ENCODE measurements around the gene ANKRD28.

The ANKRD28 gene

DNA sequence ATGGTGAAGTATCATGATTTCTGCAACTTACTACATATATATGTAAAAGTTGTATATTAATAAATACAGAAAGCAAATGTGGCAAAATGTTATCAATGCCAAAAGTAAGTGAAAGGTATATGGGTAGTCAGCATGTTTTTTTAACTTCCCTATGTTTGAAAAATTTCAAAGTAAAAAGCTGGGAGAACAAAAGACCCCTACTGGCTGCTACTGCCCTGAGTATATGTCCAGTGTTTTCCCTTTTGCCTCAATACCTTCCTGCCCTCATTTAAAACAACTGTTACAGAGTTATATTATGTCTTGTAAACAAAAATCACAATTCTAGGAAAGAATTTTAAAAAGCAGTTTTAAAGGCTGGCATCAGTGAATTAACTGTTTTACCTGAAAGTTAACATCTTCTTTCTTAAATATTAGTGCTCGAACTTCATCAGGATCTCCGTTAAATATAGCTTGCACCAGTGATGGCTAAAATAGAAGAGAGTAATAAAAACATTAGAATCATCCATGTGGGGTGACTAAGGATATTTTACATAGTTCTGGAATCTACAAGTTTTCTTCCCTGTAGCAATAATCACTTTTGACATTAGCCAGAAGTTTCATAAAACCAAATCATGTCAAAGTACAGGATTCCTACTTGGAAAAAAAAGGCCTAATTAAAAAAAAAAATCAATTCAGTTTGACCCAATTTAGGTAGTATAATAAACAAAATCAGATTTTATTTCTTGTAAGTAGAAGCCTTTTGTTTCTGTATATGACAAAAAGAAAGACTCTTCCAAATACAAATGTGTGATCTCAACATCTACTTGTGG is 2.7 kb downstream of the ANKRD28 start:
- H3K9me3 ChIP-seq (replicated peaks; ENCODE audit: insufficient read depth, low read length): no peaks in the 10 kb centered on the region
- TF ChIP-seq EZH2phosphoT487 (IDR thresholded peaks at IDR 0.05; ENCODE audit: low read length): no peak
- TF ChIP-seq EZH2 (optimal IDR thresholded peaks at IDR 0.05; ENCODE audit: low read depth, low read length): no peak
- peak; percentile 20; the same call in 1 of the 2 replicates for TF ChIP-seq CTCF (IDR thresholded peaks at IDR 0.05; ENCODE audit: low read length)
- H3K27ac ChIP-seq (ENCODE audit: low read length): peak overlapping the region; percentile 87
- peak overlapping the region; percentile 51 for H3K4me2 ChIP-seq (ENCODE audit: low read depth, low read length)
- DNase-seq: no peak
- peak overlapping the region; percentile 92 for H3K9ac ChIP-seq (ENCODE audit: low read length)
- peaks cover 43% of the 10 kb centered on the region for H3F3A ChIP-seq (ENCODE audit: insufficient read depth, low read length)
- H3K27me3 ChIP-seq (replicated peaks; ENCODE audit: insufficient read depth, low read length): no peaks in the 10 kb centered on the region
- H3K36me3 ChIP-seq (replicated peaks; ENCODE audit: insufficient read depth, low read length): no peaks in the 10 kb centered on the region
- peaks cover 31% of the 10 kb centered on the region for H3K4me1 ChIP-seq (ENCODE audit: low read length)
- peak overlapping the region; percentile 75 for H3K4me3 ChIP-seq (ENCODE audit: low read length)
- no peaks in the 10 kb centered on the region for H4K20me1 ChIP-seq (ENCODE audit: insufficient read depth, low read length)
- no peak overlapping the region for H2AFZ ChIP-seq (ENCODE audit: low read length)
- H3K9me2 ChIP-seq (replicated peaks; ENCODE audit: insufficient read depth, low read length): no peaks in the 10 kb centered on the region
- H3K79me2 ChIP-seq (ENCODE audit: low read length): peaks cover 97% of the 10 kb centered on the region

DNA sequence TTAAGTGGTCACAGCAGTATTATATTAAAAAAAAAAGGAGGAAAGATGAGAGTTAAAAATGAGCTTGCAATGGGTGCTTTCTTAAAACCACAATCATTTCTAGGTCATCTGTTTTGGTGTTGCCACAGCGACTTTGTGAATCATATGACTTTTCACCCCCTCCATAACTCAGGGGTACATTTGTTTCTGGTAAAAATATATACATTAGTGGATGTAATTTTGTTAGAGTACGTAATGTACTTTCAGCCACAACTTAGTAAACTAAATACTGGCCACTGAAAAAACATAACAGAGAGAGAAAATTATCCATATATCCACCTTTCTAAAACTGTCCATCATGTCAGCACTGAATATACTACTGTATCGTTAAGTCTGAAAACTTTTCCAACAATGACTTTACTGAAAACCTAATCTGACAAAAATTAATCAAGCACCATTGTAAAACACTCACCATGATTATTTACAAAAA is 3.4 kb downstream of the ANKRD28 start:
- no peak overlapping the region for H2AFZ ChIP-seq (ENCODE audit: low read length)
- H4K20me1 ChIP-seq (ENCODE audit: insufficient read depth, low read length): no peaks in the 10 kb centered on the region
- H3K4me1 ChIP-seq (ENCODE audit: low read length): peaks cover 24% of the 10 kb centered on the region
- H3K36me3 ChIP-seq (replicated peaks; ENCODE audit: insufficient read depth, low read length): 0 out of 2 replicates have a peak, but pooled peaks cover 2% of the 10 kb centered on the region
- H3K79me2 ChIP-seq (ENCODE audit: low read length): peaks cover 97% of the 10 kb centered on the region
- H3K4me3 ChIP-seq (ENCODE audit: low read length): peak overlapping the region; percentile 75
- no peaks in the 10 kb centered on the region for H3K9me3 ChIP-seq (replicated peaks; ENCODE audit: insufficient read depth, low read length)
- H3K27ac ChIP-seq (ENCODE audit: low read length): peak overlapping the region; percentile 87
- no peaks in the 10 kb centered on the region for H3K9me2 ChIP-seq (replicated peaks; ENCODE audit: insufficient read depth, low read length)
- H3K9ac ChIP-seq (ENCODE audit: low read length): peak overlapping the region; percentile 92
- TF ChIP-seq EZH2 (optimal IDR thresholded peaks at IDR 0.05; ENCODE audit: low read depth, low read length) (no peak), EZH2phosphoT487 (IDR thresholded peaks at IDR 0.05; ENCODE audit: low read length) (no peak), CTCF (IDR thresholded peaks at IDR 0.05; ENCODE audit: low read length) (no peak)
- no peaks in the 10 kb centered on the region for H3K27me3 ChIP-seq (replicated peaks; ENCODE audit: insufficient read depth, low read length)
- H3F3A ChIP-seq (ENCODE audit: insufficient read depth, low read length): peaks cover 43% of the 10 kb centered on the region
- H3K4me2 ChIP-seq (ENCODE audit: low read depth, low read length): peak overlapping the region; percentile 51
- DNase-seq: peak; percentile 42

DNA sequence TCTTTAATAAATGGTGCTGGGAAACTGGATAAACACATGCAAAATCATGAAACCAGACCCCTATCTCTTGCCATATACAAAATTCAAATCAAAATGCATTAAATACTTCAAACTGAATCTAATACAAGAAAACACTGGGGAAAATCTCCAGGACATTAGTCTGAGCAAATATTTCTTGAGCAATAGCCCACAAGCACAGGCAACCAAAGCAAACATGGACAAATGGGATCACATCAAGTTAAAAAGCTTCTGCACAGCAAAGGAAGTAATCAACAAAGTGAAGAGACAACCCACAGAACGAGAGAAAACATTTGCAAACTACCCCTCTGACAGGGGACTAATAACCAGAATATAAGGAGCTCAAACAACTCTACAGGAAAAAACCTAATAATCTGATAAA is 6.3 kb downstream of the ANKRD28 start:
- H3K4me2 ChIP-seq (ENCODE audit: low read depth, low read length): peak overlapping the region; percentile 10; the same call in 1 of the 2 replicates
- no peak overlapping the region for H3K4me3 ChIP-seq (ENCODE audit: low read length)
- no peaks in the 10 kb centered on the region for H3K9me3 ChIP-seq (replicated peaks; ENCODE audit: insufficient read depth, low read length)
- H3F3A ChIP-seq (ENCODE audit: insufficient read depth, low read length): peaks cover 25% of the 10 kb centered on the region
- DNase-seq: no peak
- no peaks in the 10 kb centered on the region for H3K9me2 ChIP-seq (replicated peaks; ENCODE audit: insufficient read depth, low read length)
- peaks cover 97% of the 10 kb centered on the region for H3K79me2 ChIP-seq (ENCODE audit: low read length)
- H3K4me1 ChIP-seq (ENCODE audit: low read length): peaks cover 14% of the 10 kb centered on the region; the same call in 1 of the 2 replicates
- no peak overlapping the region for H3K9ac ChIP-seq (ENCODE audit: low read length)
- H4K20me1 ChIP-seq (ENCODE audit: insufficient read depth, low read length): no peaks in the 10 kb centered on the region
- TF ChIP-seq EZH2 (optimal IDR thresholded peaks at IDR 0.05; ENCODE audit: low read depth, low read length): no peak
- no peak for TF ChIP-seq CTCF (IDR thresholded peaks at IDR 0.05; ENCODE audit: low read length)
- H2AFZ ChIP-seq (ENCODE audit: low read length): no peak overlapping the region
- H3K36me3 ChIP-seq (replicated peaks; ENCODE audit: insufficient read depth, low read length): peaks cover 6% of the 10 kb centered on the region; the same call in 1 of the 2 replicates
- no peaks in the 10 kb centered on the region for H3K27me3 ChIP-seq (replicated peaks; ENCODE audit: insufficient read depth, low read length)
- no peak overlapping the region for H3K27ac ChIP-seq (ENCODE audit: low read length)
